AG08395 (cell line): ENCODE results near the gene C6orf120.

Experiments
- DNase-seq: peaks from one replicate; pipeline ENCODE4 v3.0.0; 2012; ENCODE audit warnings: mixed read lengths, low spot score

The C6orf120 gene

GRCh38 chr6:169701954-169702839 is at the start of gene C6orf120, which contains the start of gene WDR27:
Gene C6orf120 (plus strand): TSS chr6:169702126. CDS start chr6:169702460, 334 bp downstream.
Gene WDR27 (minus strand): TSS chr6:169702029. CDS start chr6:169689005, 13,024 bp downstream.
- peak; percentile 96 for DNase-seq

- no peak for DNase-seq
These were observed 49.0 kb upstream of the C6orf120 start for GRCh38 chr6:169652896-169653295.

- no peak for DNase-seq
These were observed 48.2 kb upstream of the C6orf120 start for GRCh38 chr6:169653691-169654090.

- peak; percentile 82 for DNase-seq
These were observed 47.1 kb upstream of the C6orf120 start for GRCh38 chr6:169654598-169655391.

GRCh38 chr6:169656546-169657283 is 45.2 kb upstream of the C6orf120 start:
- DNase-seq, result no peak

- DNase-seq, result no peak
These were observed 44.7 kb upstream of the C6orf120 start for GRCh38 chr6:169657284-169657610.

GRCh38 chr6:169659820-169660610 is 41.9 kb upstream of the C6orf120 start:
- DNase-seq, result no peak

GRCh38 chr6:169660751-169661390 is 41.1 kb upstream of the C6orf120 start:
- no peak for DNase-seq

- DNase-seq, result no peak
These were observed 40.6 kb upstream of the C6orf120 start for GRCh38 chr6:169661391-169661756.

- no peak for DNase-seq
These were observed 38.5 kb upstream of the C6orf120 start for GRCh38 chr6:169663468-169663867.

GRCh38 chr6:169664227-169664626 is 37.7 kb upstream of the C6orf120 start:
- DNase-seq, result no peak

GRCh38 chr6:169665289-169665688 is 36.6 kb upstream of the C6orf120 start:
- DNase-seq, result no peak

- DNase-seq, result no peak
These were observed 35.5 kb upstream of the C6orf120 start for GRCh38 chr6:169666441-169666840.

GRCh38 chr6:169667716-169668115 is 34.2 kb upstream of the C6orf120 start:
- DNase-seq, result no peak

GRCh38 chr6:169668203-169668847 is 33.6 kb upstream of the C6orf120 start:
- no peak for DNase-seq

GRCh38 chr6:169669147-169669546 is 32.8 kb upstream of the C6orf120 start:
- no peak for DNase-seq

- no peak for DNase-seq
These were observed 32.0 kb upstream of the C6orf120 start for GRCh38 chr6:169669889-169670288.

- no peak for DNase-seq
These were observed 30.4 kb upstream of the C6orf120 start for GRCh38 chr6:169671563-169671962.

- DNase-seq, result no peak
These were observed 26.9 kb upstream of the C6orf120 start for GRCh38 chr6:169675011-169675410.

GRCh38 chr6:169677096-169677495 is 24.8 kb upstream of the C6orf120 start:
- DNase-seq, result no peak

GRCh38 chr6:169678342-169678741 is 23.6 kb upstream of the C6orf120 start:
- DNase-seq, result no peak
